Choroid plexus epithelial cell (primary cell): ENCODE measurements around the gene MAPKAPK2.

Experiments used
- DNase-seq: peaks from one replicate; pipeline ENCODE4 v3.0.0-alpha.2; 2010; ENCODE audit warnings: low read depth
- H3K4me3 ChIP-seq: 2 replicates; pipeline ENCODE4 v1.5.1; 2011; ENCODE audit warnings: low read depth, mild to moderate bottlenecking, control low read depth, low read length, moderate library complexity
- TF ChIP-seq, protein P1 (sequence below): conservative IDR thresholded peaks from 2 replicates; pipeline ENCODE4 v1.5.1; 2011; ENCODE audit warnings: low read depth, mild to moderate bottlenecking, control low read depth, inconsistent platforms, low read length, moderate library complexity

MAPKAPK2 gene

DNA sequence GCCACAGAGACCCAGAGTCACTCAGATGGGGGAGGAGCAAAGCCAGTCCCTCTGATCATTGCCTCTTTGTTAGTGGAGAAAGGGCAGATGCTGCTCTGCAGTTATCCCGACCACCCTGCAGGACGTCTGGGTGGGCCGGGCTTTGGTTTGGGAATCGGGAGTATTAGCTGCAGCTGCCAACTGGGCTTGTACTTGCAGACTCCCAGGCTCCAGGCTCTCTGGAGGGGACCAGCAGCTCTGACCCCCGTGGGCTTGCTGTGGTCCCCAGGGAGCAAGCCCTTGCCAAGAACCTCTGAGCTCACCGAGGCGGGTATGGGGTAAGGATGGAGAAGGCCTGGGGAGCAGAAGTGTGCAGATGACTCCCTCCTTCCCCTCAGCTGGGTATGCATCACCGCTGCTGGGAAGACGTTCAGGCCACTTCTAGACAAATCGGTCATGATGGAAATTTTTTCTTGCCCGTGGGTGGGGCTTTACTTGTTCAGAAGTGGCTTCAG lies 21.6 kb downstream of the MAPKAPK2 start:
- H3K4me3 ChIP-seq, result no peak overlapping the region
- TF ChIP-seq, protein P1, sequence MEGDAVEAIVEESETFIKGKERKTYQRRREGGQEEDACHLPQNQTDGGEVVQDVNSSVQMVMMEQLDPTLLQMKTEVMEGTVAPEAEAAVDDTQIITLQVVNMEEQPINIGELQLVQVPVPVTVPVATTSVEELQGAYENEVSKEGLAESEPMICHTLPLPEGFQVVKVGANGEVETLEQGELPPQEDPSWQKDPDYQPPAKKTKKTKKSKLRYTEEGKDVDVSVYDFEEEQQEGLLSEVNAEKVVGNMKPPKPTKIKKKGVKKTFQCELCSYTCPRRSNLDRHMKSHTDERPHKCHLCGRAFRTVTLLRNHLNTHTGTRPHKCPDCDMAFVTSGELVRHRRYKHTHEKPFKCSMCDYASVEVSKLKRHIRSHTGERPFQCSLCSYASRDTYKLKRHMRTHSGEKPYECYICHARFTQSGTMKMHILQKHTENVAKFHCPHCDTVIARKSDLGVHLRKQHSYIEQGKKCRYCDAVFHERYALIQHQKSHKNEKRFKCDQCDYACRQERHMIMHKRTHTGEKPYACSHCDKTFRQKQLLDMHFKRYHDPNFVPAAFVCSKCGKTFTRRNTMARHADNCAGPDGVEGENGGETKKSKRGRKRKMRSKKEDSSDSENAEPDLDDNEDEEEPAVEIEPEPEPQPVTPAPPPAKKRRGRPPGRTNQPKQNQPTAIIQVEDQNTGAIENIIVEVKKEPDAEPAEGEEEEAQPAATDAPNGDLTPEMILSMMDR, result no peak
- peak; percentile 96 for DNase-seq

DNA sequence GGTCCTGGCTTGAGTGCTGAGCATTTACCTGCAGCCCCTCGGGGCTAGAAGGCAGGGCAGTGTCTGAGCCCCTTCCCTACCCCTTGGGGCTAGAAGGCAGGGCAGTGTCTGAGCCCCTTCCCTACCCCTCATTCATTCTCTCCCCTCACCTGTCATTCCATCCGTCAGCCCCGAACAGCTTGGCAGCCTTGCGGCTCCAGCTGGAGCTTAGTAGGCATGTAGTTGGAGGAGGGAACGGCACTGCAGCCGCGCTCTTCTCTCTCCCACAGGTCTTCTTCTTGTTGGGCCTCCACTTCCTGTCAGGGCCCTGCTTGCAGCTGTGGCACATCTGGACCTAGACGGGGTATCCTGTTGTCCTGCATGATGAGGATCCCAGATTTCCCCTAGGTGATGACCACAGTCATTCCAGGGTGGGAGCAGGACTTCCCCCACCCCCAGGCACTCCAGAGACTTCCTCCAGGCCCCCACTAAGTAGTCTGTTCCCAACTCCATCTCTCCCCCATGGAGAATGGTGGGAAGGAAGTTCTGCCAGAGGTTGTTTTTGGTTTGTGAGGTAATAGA lies 22.2 kb downstream of the MAPKAPK2 start:
- TF ChIP-seq, protein P1, result no peak
- no peak for DNase-seq
- H3K4me3 ChIP-seq, result no peak overlapping the region

- peak; percentile 47 for DNase-seq
- H3K4me3 ChIP-seq, result no peak overlapping the region
- TF ChIP-seq, protein P1, result no peak
These were observed 23.4 kb downstream of the MAPKAPK2 start for GRCh38 chr1:206708058-206708457.

DNA sequence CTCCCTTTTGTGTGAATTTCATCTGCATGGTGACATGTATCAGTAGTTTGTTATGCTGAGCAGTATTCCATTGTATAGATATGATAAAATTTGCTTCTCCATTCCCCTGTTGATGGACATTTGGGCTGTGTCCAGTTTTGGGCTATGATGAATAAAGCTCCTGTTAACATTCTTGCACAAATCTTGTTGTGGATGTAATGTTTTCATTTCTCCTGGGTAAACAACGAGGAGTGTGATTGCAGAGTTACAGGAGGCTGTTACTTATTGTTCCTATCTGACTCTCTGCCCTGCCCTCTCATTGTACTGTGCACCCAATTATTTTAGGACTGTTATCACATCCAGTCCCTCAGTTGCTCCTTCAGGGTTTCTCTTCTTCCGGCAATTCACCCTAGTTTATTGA lies 24.2 kb downstream of the MAPKAPK2 start:
- no peak for DNase-seq
- TF ChIP-seq, protein P1, result no peak
- H3K4me3 ChIP-seq, result no peak overlapping the region

DNA sequence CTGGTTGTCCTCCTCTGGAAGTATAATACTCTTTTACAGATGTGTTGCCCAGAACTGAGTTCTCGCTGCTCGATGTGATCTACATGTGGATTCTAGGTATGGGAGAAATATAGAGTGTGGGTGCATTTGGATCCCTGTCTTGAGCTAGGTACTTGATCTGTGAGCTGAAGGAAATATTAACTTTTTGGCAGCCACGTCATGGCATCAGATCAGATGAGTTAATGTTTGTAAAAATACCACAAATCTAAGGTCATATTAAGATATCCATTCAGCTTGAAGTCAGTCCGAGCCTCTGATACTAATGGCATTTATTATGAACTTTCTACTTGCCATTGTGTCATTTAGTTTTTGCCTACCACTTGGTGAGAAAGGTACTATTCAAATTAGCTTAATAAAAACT lies 24.6 kb downstream of the MAPKAPK2 start:
- TF ChIP-seq, protein P1, result no peak
- H3K4me3 ChIP-seq, result no peak overlapping the region

GRCh38 chr1:206709772-206710459 lies 25.2 kb downstream of the MAPKAPK2 start:
- DNase-seq, result peak; percentile 60
- TF ChIP-seq, protein P1, result no peak
- H3K4me3 ChIP-seq, result no peak overlapping the region

More for the DNA sequence above, 24.6 kb downstream of the MAPKAPK2 start:
- DNase-seq, result no peak

GRCh38 chr1:206710460-206710823 lies 25.7 kb downstream of the MAPKAPK2 start:
- DNase-seq, result no peak
- TF ChIP-seq, protein P1, result no peak
- H3K4me3 ChIP-seq, result no peak overlapping the region
